HEK293 (cell line): ENCODE measurements around the gene CCDC175.

ENCODE experiments used
- CTCF ChIA-PET: fragments of 350-600 bp; formaldehyde crosslinking; extraction: SDS; loops from one replicate; lab custom pipeline; 2021; ENCODE audit warnings: antibody characterized with exemption; lab: Yijun Ruan, JAX
- POLR2A ChIA-PET: fragments of 300-600 bp; formaldehyde crosslinking; extraction: SDS; loops from one replicate; lab custom pipeline; 2020; ENCODE audit warnings: antibody characterized with exemption, inconsistent platforms; lab: Yijun Ruan, JAX
- H3K27ac ChIP-seq: fragments of 200-500 bp; sonication (Bioruptor generic); 2 replicates; pipeline ENCODE4 v1.5.1; 2014; ENCODE audit warnings: low read depth, low read length, control low read depth, inconsistent platforms; ENCODE audit errors: extremely low read depth
- H3K36me3 ChIP-seq, 2 experiments: fragments of 200-500 bp in 1 of 2; sonication (Bioruptor generic) in 1 of 2; 1 replicate in 1 of 2; 2 replicates in 1 of 2; pipeline ENCODE4 v1.5.1; 2014 to 2017; ENCODE audit warnings: inconsistent platforms in 2 of 2, low read length in 2 of 2; ENCODE audit not compliant: control insufficient read depth in 2 of 2, insufficient read depth in 1 of 2
- H3K4me1 ChIP-seq: fragments of 200-500 bp; sonication (Bioruptor generic); 2 replicates; pipeline ENCODE4 v1.5.1; 2014; ENCODE audit warnings: mild to moderate bottlenecking, low read length, inconsistent platforms; ENCODE audit not compliant: control insufficient read depth, insufficient read depth
- H3K4me3 ChIP-seq: 2 replicates; pipeline ENCODE4 v1.5.1; 2011; ENCODE audit warnings: low read depth, mild to moderate bottlenecking, control low read depth, low read length, moderate library complexity
- H3K9me3 ChIP-seq: fragments of 200-500 bp; sonication (Bioruptor generic); 2 replicates; pipeline ENCODE4 v1.5.1; 2014; ENCODE audit warnings: low read depth, low read length, inconsistent platforms; ENCODE audit not compliant: control insufficient read depth, insufficient read depth
- BCL11B ChIP-seq: fragments of 450-650 bp; formaldehyde crosslinking; IDR thresholded peaks from 2 replicates; pipeline ENCODE4 v1.5.1; 2016; ENCODE audit warnings: low read depth, missing biosample characterization, missing genetic modification characterization
- CTCF ChIP-seq: fragments of 450-650 bp; formaldehyde crosslinking; IDR thresholded peaks from 2 replicates; pipeline ENCODE4 v1.5.1; 2016; ENCODE audit warnings: missing biosample characterization, missing genetic modification characterization
- HOXD13 ChIP-seq: sonication (generic); formaldehyde crosslinking; IDR thresholded peaks from 2 replicates; pipeline ENCODE4 v1.8.0; 2022; ENCODE audit warnings: missing genetic modification reagents, borderline replicate concordance
- IKZF3 ChIP-seq: fragments of 450-650 bp; IDR thresholded peaks from 2 replicates; pipeline ENCODE4 v1.5.0; 2018; ENCODE audit warnings: missing biosample characterization, mild to moderate bottlenecking, missing genetic modification characterization, moderate library complexity
- PRDM6 ChIP-seq: fragments of 450-650 bp; formaldehyde crosslinking; IDR thresholded peaks from 2 replicates; pipeline ENCODE4 v1.5.1; 2017; ENCODE audit warnings: missing biosample characterization, missing genetic modification characterization
- ZBTB7A ChIP-seq: fragments of 450-650 bp; formaldehyde crosslinking; IDR thresholded peaks from 2 replicates; pipeline ENCODE4 v1.5.1; 2016; ENCODE audit warnings: low read depth, missing biosample characterization, missing genetic modification characterization
- ZNF114 ChIP-seq: fragments of 450-650 bp; formaldehyde crosslinking; IDR thresholded peaks from 2 replicates; pipeline ENCODE4 v1.5.0; 2017; ENCODE audit warnings: missing biosample characterization, missing genetic modification characterization
- ZNF132 ChIP-seq: fragments of 450-650 bp; formaldehyde crosslinking; IDR thresholded peaks from 2 replicates; pipeline ENCODE4 v1.5.1; 2017; ENCODE audit warnings: missing biosample characterization, missing genetic modification characterization, borderline replicate concordance
- ZNF175 ChIP-seq: fragments of 450-650 bp; formaldehyde crosslinking; IDR thresholded peaks from 2 replicates; pipeline ENCODE4 v1.5.1; 2016; ENCODE audit warnings: missing biosample characterization, missing genetic modification characterization
- ZNF239 ChIP-seq: fragments of 450-650 bp; formaldehyde crosslinking; IDR thresholded peaks from 2 replicates; pipeline ENCODE4 v1.5.1; 2016; ENCODE audit warnings: missing biosample characterization, missing genetic modification characterization
- ZNF248 ChIP-seq: fragments of 450-650 bp; formaldehyde crosslinking; IDR thresholded peaks from 2 replicates; pipeline ENCODE4 v1.5.1; 2017; ENCODE audit warnings: missing biosample characterization, missing genetic modification characterization
- ZNF426 ChIP-seq: fragments of 450-650 bp; formaldehyde crosslinking; IDR thresholded peaks from 2 replicates; pipeline ENCODE4 v1.5.1; 2017; ENCODE audit warnings: missing biosample characterization, missing genetic modification characterization, mild to moderate bottlenecking, inconsistent platforms, moderate library complexity
- ZNF544 ChIP-seq: fragments of 450-650 bp; formaldehyde crosslinking; IDR thresholded peaks from 2 replicates; pipeline ENCODE4 v1.5.0; 2017; ENCODE audit warnings: missing biosample characterization, missing genetic modification characterization
- ZNF560 ChIP-seq: fragments of 450-650 bp; formaldehyde crosslinking; IDR thresholded peaks from 2 replicates; pipeline ENCODE4 v1.5.1; 2017; ENCODE audit warnings: missing biosample characterization, missing genetic modification characterization, borderline replicate concordance
- ZNF561 ChIP-seq: fragments of 450-650 bp; IDR thresholded peaks from 2 replicates; pipeline ENCODE4 v1.5.1; 2018; ENCODE audit warnings: missing biosample characterization, missing genetic modification characterization, borderline replicate concordance
- ZNF639 ChIP-seq: fragments of 450-650 bp; formaldehyde crosslinking; IDR thresholded peaks from 2 replicates; pipeline ENCODE4 v1.5.1; 2016; ENCODE audit warnings: missing biosample characterization, missing genetic modification characterization
- ZNF660 ChIP-seq: fragments of 450-650 bp; IDR thresholded peaks from 2 replicates; pipeline ENCODE4 v1.5.1; 2018; ENCODE audit warnings: missing biosample characterization, mild to moderate bottlenecking, missing genetic modification characterization
- ZNF792 ChIP-seq: fragments of 450-650 bp; formaldehyde crosslinking; IDR thresholded peaks from 2 replicates; pipeline ENCODE4 v1.5.1; 2016; ENCODE audit warnings: missing biosample characterization, missing genetic modification characterization
- ZNF830 ChIP-seq: fragments of 450-650 bp; IDR thresholded peaks from 2 replicates; pipeline ENCODE4 v1.5.0; 2018; ENCODE audit warnings: missing biosample characterization, missing genetic modification characterization, low read depth, mild to moderate bottlenecking, moderate library complexity
- ZNF843 ChIP-seq: fragments of 450-650 bp; formaldehyde crosslinking; IDR thresholded peaks from 2 replicates; pipeline ENCODE4 v1.5.1; 2016; ENCODE audit warnings: missing biosample characterization, missing genetic modification characterization
- ZSCAN30 ChIP-seq: fragments of 450-650 bp; IDR thresholded peaks from 2 replicates; pipeline ENCODE4 v1.5.1; 2018; ENCODE audit warnings: missing biosample characterization, mild to moderate bottlenecking, missing genetic modification characterization, moderate library complexity

CCDC175 gene

GRCh38 chr14:59601056-59601455 lies 24.4 kb upstream of the CCDC175 start:
- no peaks in the 10 kb centered on the region for H3K36me3 ChIP-seq
- H3K4me1 ChIP-seq = no peaks in the 10 kb centered on the region
- CTCF ChIA-PET = interaction anchor here (1.4 to 1.7 kb wide), 2 partner anchors 24 to 94 kb away, joined by 4 to 9 read pairs; partner anchors contain the start of gene CCDC175
- H3K27ac ChIP-seq = no peak overlapping the region
- POLR2A ChIA-PET = no interaction called here
- H3K4me3 ChIP-seq = no peak overlapping the region
- TF ChIP-seq ZBTB7A (tag by site-specific recombination) (no peak), ZNF239 (no peak), ZNF843 (tag by site-specific recombination) (no peak), PRDM6 (tag by site-specific recombination) (no peak), CTCF (tag by site-specific recombination) (no peak), ZSCAN30 (no peak), ZNF132 (tag by site-specific recombination) (no peak), ZNF560 (tag by site-specific recombination) (no peak), ZNF175 (tag by site-specific recombination) (no peak), BCL11B (no peak), ZNF561 (no peak), IKZF3 (tag by site-specific recombination) (no peak)
- H3K9me3 ChIP-seq = no peaks in the 10 kb centered on the region

- no peaks in the 10 kb centered on the region for H3K36me3 ChIP-seq
- no peak overlapping the region for H3K27ac ChIP-seq
- H3K4me3 ChIP-seq = no peak overlapping the region
- TF ChIP-seq ZNF792 (tag by site-specific recombination) (no peak), ZNF660 (tag by site-specific recombination) (no peak), ZNF114 (tag by site-specific recombination) (no peak)
- TF ChIP-seq, all 188 proteins: peak for 0
- Histone ChIP-seq H3K4me1 (no peaks in the 10 kb centered on the region), H3K9me3 (no peaks in the 10 kb centered on the region)
- POLR2A ChIA-PET = no interaction called here
- CTCF ChIA-PET = interaction anchor here (0.6 to 1.7 kb wide), 4 partner anchors 24 to 318 kb away, joined by 3 to 9 read pairs (median 4); partner anchors contain the start of gene CCDC175
These were observed 23.8 kb upstream of the CCDC175 start for GRCh38 chr14:59600211-59600945.

GRCh38 chr14:59595071-59595470 lies 18.5 kb upstream of the CCDC175 start:
- no peaks in the 10 kb centered on the region for H3K36me3 ChIP-seq
- POLR2A ChIA-PET = no interaction called here
- TF ChIP-seq HOXD13 (CRISPR knock-in tag) = no peak
- TF ChIP-seq ZNF639 (tag by site-specific recombination) = no peak
- TF ChIP-seq ZNF248 (tag by site-specific recombination) = no peak
- TF ChIP-seq ZNF426 (tag by site-specific recombination) = no peak
- TF ChIP-seq ZNF830 (tag by site-specific recombination) = 0 out of 2 replicates have a peak, but pooled peaks have one; percentile 21
- TF ChIP-seq ZNF544 (tag by site-specific recombination) = peak; percentile 69; the same call in 1 of the 2 replicates
- H3K27ac ChIP-seq = no peak overlapping the region
- no peaks in the 10 kb centered on the region for H3K9me3 ChIP-seq
- no peaks in the 10 kb centered on the region for H3K4me1 ChIP-seq
- CTCF ChIA-PET = interaction anchor here (0.6 to 1.1 kb wide), 2 partner anchors 11 to 83 kb away, joined by 3 to 6 read pairs; no protein-coding TSS in a partner anchor
- no peak overlapping the region for H3K4me3 ChIP-seq
